Transverse colon (tissue), 4 donors: ENCODE data around the gene SHB. TPM values are rescaled to one million over a fixed set of nuclear protein-coding genes. Genes with fewer than 3 reads are reported as not detected.

ENCODE experiments used
- DNase-seq: peaks from one replicate; pipeline ENCODE4 v3.0.0-alpha.2; 2019
- H3K27ac ChIP-seq, 4 donors: fragments of 200-600 bp; sonication (generic); 2 replicates each; pipeline ENCODE4 v1.5.1; 2016 to 2018; ENCODE audit warnings: inconsistent platforms in 4 of 4
- H3K27me3 ChIP-seq: fragments of 200-600 bp; sonication (generic); 2 replicates; pipeline ENCODE4 v1.5.1; 2017; ENCODE audit warnings: inconsistent platforms
- H3K36me3 ChIP-seq, 4 donors: fragments of 200-600 bp; sonication (generic); 2 replicates each; pipeline ENCODE4 v1.5.1; 2017 to 2019; ENCODE audit warnings: inconsistent platforms in 4 of 4
- H3K4me1 ChIP-seq, 4 donors: fragments of 200-600 bp; sonication (generic); 2 replicates each; pipeline ENCODE4 v1.5.1; 2017 to 2020; ENCODE audit warnings: inconsistent platforms in 4 of 4
- H3K4me3 ChIP-seq, 4 donors: fragments of 200-600 bp; sonication (generic); 1 replicate in 1 of 4; 2 replicates in 3 of 4; pipeline versions ENCODE4 v1.5.1 to v1.6.1; 2017 to 2019; ENCODE audit warnings: inconsistent platforms in 4 of 4
- H3K9me3 ChIP-seq, 2 donors: fragments of 200-600 bp; sonication (generic); 2 replicates each; pipeline ENCODE4 v1.5.1; 2017 to 2019; ENCODE audit warnings: inconsistent platforms in 2 of 2
- CTCF ChIP-seq, 5 experiments: fragments of 200-600 bp in 3 of 5; fragments of 450-650 bp in 2 of 5; sonication (generic) in 3 of 5; IDR thresholded peaks; 1 replicate in 2 of 5; 2 replicates in 3 of 5; pipeline ENCODE4 v1.5.1; 2016 to 2017; ENCODE audit warnings: antibody characterized with exemption in 5 of 5, inconsistent platforms in 3 of 5, mild to moderate bottlenecking in 2 of 5, moderate library complexity in 1 of 5
- EP300 ChIP-seq: sonication (generic); formaldehyde crosslinking; IDR thresholded peaks from one replicate; pipeline ENCODE4 v1.6.1; 2017; ENCODE audit warnings: antibody characterized with exemption, low read depth
- POLR2A ChIP-seq: fragments of 450-650 bp; IDR thresholded peaks from one replicate; pipeline ENCODE4 v1.6.1; 2016; ENCODE audit warnings: antibody characterized with exemption, mild to moderate bottlenecking, moderate library complexity
- POLR2AphosphoS5 ChIP-seq, 3 donors: sonication (generic); formaldehyde crosslinking; IDR thresholded peaks; one replicate each; pipeline ENCODE4 v1.6.1; 2016; ENCODE audit warnings: antibody characterized with exemption in 3 of 3
- WGBS, 2 donors: methylation state at CpG; one replicate each; pipeline ENCODE4 v1.1.5; 2018; ENCODE audit warnings: low coverage in 1 of 2; 5-methylcytosine and 5-hydroxymethylcytosine counted together
- in situ Hi-C, 4 donors: fragments of 200-750 bp; cut with MboI; loops; one replicate each; pipeline versions ENCODE4 v1.15.0 to v1.15.1; 2017; ENCODE audit warnings: low sequenced_read_pairs in 3 of 4, low pct_ligation_motif_present in 1 of 4, low pct_unique_long_range_greater_than_20kb in 1 of 4
- intact Hi-C: fragments of 100-400 bp; cut with DNase I; formaldehyde crosslinking; loops from one replicate; pipeline ENCODE4 v1.15.1; 2023; ENCODE audit warnings: low total_unique reads
- total RNA-seq, 4 donors: library from RNA; depleted of rRNA; stranded (reverse); fragments of >200 nt; gene quantifications; one replicate each; pipeline ENCODE4 v1.1.0, GENCODE V29; 2016

The SHB gene
- total RNA-seq, 4 donors from 2014 or later: 11.9 to 33.7 (median 22.2) TPM

- Histone ChIP-seq H3K4me3 (no peak overlapping the region), H3K36me3 (no peaks in the 10 kb centered on the region), H3K27ac (peak overlapping the region; percentile 61 to 78 (median 72)), H3K9me3 (no peaks in the 10 kb centered on the region), H3K4me1 (peaks cover 28 to 47% (median 37%) of the 10 kb centered on the region in 4 donors), H3K27me3 (no peaks in the 10 kb centered on the region)
- in situ Hi-C loops: no loop called here
- DNase-seq: no peak
- intact Hi-C loops: loop anchor here (5.0 kb wide), 1 partner anchor 49 kb away; the partner anchor contains the start of gene SHB
- WGBS, 2 donors: 84% methylated on average over 5 of the region's 5 CpGs; no CpG with 5 or more reads in 1 of the 2 donors
- TF ChIP-seq POLR2AphosphoS5 (IDR thresholded peaks at IDR 0.05): no peak
- no peak for TF ChIP-seq POLR2A
- no peak for TF ChIP-seq EP300
- TF ChIP-seq CTCF (IDR thresholded peaks at IDR 0.05): no peak
Measured at GRCh38 chr9:38018241-38018957, 50.6 kb downstream of the SHB start.

GRCh38 chr9:38017885-38018186, 51.2 kb downstream of the SHB start:
- TF ChIP-seq CTCF (IDR thresholded peaks at IDR 0.05) (no peak), EP300 (no peak), POLR2A (no peak), POLR2AphosphoS5 (IDR thresholded peaks at IDR 0.05) (no peak)
- H3K36me3 ChIP-seq: no peaks in the 10 kb centered on the region
- intact Hi-C loops (loop anchor here (5.0 kb wide), 1 partner anchor 49 kb away; the partner anchor contains the start of gene SHB), in situ Hi-C loops (no loop called here)
- peak overlapping the region; percentile 28 to 78 (median 56) for H3K27ac ChIP-seq
- no peak overlapping the region for H3K4me3 ChIP-seq
- 50 to 78% methylated on average over 1 to 2 of the region's 2 CpGs for WGBS, 2 donors
- DNase-seq: no peak
- H3K27me3 ChIP-seq: no peaks in the 10 kb centered on the region
- H3K4me1 ChIP-seq: peaks cover 27 to 41% (median 33%) of the 10 kb centered on the region in 4 donors
- H3K9me3 ChIP-seq: no peaks in the 10 kb centered on the region

GRCh38 chr9:38017149-38017884, 51.7 kb downstream of the SHB start:
- WGBS, 2 donors: 83% methylated on average over 13 of the region's 13 CpGs; no CpG with 5 or more reads in 1 of the 2 donors
- H3K27ac ChIP-seq: peak overlapping the region; percentile 28 to 78 (median 56)
- in situ Hi-C loops: no loop called here
- H3K9me3 ChIP-seq: no peaks in the 10 kb centered on the region
- no peak for DNase-seq
- intact Hi-C loops: loop anchor here (5.0 kb wide), 1 partner anchor 50 kb away; the partner anchor contains the start of gene SHB
- H3K36me3 ChIP-seq: no peaks in the 10 kb centered on the region
- no peaks in the 10 kb centered on the region for H3K27me3 ChIP-seq
- H3K4me1 ChIP-seq: peaks cover 27 to 36% (median 31%) of the 10 kb centered on the region in 4 donors
- no peak for TF ChIP-seq CTCF (IDR thresholded peaks at IDR 0.05)
- TF ChIP-seq POLR2AphosphoS5 (IDR thresholded peaks at IDR 0.05): no peak
- no peak for TF ChIP-seq POLR2A
- TF ChIP-seq EP300: no peak
- no peak overlapping the region for H3K4me3 ChIP-seq
